Measurements from ENCODE around the gene TMEM141.
A peak's percentile ranks its signal among the peaks of the same experiment; 100 is the strongest.
"Not testable (repeated sequence)": the region's sequence is repeated elsewhere in the genome, so short reads cannot be mapped to it uniquely, and the experiment has no call there.

Gene TMEM141

DNA sequence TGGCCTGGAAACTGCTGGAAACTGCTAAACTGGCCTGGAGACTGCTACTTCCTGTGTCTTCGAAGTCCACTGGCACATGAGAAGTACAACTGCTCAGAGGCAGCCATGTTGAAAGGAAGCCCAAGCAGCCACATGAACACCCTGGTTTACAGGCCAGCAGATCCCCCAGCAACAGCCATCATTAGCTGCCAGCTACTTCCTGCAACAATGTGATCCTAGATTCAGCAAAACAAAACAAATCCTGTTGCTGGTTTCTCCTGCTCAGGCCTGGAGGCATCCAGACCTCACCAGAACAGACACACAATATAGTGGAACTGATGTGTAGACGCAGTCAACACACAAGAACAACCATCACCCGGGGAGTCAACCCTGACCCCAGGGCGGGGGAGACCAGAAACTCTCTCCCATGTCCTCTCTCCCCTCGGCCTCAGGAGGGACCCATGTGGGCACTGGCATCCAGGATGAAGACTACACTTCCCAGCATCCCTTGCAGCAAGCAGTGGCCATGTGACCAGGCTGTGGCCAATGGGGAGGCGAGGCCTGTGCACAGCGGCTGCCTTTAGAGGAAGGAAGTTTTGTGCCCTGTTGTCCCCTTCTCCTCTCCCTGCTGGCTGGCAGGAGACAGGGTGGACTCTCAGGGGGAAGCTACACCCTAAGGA, 17.6 kb upstream of the TMEM141 start:
- DNase-seq = no peak

DNA sequence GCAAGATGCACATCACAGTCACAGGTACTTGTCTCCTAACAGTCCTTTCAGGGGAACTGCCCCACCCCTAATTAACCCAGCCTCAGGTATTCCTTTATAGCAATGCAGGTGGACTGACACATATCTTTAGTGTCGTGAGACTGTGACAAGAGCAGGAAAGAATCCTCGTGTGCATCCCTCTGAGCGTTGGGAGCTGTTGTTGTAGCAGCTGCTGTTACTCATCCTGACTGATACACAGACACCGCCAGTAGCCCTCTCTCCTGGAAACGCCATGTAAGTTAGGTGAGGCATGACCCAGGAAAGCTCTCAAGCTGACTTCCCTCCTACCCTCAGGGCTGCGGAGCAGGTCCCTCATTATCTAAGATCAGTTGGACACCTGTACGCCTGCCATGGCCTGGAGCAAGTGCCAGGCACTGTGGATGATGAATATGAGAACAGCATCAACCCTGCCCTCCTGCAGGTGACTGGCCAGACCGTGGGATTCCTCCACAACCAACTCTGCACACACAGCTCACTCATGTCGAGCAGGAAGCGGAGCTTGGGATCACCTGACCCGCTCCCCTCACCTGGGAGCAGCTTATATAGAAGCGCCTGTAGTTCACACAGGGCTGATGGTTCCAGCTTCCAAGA, 16.6 kb upstream of the TMEM141 start:
- DNase-seq = no peak

DNA sequence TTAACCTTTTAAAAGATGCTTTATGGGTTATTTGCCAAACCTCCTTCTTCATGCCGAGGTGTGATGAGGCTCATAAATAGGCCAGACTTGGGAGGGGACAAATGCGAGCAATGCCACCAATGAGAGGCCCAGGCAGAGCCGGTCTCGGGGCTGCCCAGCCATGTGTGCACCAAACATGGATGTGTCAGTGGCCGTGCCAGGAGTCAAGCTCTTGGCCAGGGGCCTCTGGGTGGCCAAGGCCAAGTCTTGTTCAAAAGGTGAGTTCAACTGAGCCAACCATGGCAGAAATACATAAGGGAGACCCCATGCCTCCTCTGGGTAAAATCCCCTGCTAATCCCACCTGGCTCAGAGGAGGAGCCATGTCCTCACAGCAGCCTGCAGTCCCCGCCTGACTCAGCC, 16.0 kb upstream of the TMEM141 start:
- DNase-seq = no peak

DNA sequence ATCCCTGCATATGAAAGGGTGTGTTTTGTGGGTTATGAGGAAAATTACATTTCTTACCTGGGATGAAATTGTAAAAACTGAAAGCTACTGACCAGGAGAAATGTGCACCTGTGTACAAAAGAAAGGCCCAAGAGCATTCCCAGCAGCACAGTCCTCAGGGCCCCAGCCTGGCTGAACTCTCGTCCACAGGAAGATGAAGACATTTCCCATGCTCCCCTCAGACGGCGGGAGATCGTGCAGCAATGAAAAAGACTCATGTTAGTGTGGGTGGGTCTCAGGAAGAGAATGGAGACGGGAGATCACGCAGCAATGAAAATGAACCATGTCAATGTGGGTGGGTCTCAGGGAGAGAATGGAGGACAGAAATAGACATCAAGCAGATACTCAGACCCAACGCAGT, 14.2 kb upstream of the TMEM141 start:
- no peak for DNase-seq

DNA sequence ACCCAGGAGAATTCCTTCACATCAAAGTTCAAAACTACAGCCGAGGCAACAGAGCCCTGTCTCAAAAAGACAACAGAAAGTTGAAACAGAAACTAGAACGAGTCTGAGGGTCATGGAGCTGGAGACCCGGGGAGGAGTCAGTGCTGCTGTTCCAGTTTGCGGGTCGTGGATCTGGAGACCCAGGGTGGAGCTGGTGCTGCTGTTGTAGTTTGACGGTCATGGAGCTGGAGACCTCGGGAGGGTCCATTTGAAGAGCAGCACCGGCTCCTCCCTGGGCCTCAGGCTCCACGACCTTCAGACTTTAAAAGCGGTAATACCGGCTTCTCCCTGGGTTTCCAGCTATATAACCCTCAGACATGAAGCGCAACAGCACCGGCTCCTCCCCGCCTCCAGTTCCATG, 13.8 kb upstream of the TMEM141 start:
- DNase-seq = no peak

DNA sequence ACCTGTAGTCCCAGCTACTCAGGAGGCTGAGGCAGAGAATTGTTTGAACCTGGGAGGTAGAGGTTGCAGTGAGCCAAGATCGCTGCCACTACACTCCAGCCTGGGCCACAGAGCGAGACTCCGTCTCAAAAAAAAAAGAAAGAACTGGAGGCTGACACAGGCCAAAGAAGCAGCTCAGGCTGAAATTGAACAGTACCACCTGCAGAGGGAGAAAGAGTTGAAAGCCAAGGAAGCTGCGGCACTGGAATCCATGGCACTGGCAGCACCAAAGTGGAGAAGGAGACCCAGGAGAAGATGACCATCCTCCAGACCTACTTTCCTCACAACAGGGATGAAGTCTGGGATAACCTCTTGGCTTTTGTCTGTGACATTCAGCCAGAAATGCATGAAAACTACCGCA, 11.3 kb upstream of the TMEM141 start:
- no peak for DNase-seq

DNA sequence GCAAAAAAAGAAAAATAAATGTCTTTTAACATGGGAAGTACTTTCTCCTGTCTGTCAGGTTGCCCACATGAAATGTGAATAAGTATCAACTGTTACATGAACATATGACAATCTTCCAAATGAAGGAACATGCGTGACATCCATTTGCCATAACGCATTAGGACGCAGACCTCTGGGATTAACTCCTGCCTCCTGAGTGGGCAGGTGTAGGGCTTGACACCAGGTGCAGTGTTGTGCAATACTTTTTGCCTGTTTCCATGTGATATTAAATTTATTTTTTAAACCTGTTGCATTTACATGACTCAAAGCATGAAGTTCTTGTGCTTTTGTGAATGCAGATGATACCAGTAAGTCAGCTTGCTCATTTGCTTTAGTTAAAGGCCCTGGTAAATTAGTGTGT, 8.7 kb upstream of the TMEM141 start:
- no peak for DNase-seq

DNA sequence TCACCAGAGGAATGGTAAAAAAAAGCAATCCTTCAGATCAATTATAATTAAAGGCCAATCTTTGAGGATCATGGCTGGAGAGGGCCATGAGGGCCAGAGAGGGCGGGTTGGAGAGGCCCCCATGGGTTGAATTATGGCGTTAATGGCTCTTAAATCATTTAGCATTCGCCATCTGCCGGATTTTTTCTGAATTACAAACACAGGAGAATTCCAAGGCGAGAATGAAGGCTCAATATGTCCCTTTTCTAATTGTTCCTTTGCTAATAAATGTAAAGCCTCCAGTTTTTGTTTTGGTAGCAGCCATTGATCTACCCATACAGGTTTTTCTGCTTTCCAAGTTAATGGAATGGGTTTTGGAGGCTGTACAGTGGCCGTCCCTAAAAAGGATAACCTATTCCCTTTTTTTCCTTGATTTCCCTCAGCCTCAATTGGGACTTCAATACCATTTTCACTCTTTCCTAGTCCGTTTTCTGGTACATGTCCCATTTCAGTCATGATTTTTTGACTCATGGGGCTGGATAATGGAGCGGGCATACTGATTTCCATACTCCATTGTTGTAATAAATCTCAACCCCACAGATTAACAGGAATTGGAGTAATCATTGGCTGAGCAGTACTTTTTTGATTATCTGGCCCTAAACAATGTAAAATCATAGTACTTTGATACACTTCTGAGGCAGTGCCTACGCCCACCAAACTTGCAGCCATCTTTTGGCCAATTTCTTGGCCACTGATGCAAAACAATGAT, 6.7 kb upstream of the TMEM141 start:
- no peak for DNase-seq

DNA sequence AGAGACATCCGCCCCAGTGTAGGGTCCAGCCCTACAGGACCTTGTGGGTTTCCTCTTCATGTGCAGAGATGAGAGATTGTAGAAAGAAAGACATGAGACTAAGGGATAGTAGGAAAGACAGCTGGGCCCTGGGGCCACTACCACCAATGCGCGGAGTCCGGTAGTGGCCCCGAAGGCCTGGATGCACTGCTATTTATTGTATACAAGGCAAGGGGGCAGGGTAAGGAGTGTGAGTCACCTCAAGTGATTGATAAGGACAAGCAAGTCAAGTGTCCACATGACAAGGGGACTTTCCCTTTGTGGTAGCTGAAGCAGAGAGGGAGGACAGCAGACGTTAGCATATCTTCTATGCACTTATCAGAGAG, 6.2 kb upstream of the TMEM141 start:
- no peak for DNase-seq

DNA sequence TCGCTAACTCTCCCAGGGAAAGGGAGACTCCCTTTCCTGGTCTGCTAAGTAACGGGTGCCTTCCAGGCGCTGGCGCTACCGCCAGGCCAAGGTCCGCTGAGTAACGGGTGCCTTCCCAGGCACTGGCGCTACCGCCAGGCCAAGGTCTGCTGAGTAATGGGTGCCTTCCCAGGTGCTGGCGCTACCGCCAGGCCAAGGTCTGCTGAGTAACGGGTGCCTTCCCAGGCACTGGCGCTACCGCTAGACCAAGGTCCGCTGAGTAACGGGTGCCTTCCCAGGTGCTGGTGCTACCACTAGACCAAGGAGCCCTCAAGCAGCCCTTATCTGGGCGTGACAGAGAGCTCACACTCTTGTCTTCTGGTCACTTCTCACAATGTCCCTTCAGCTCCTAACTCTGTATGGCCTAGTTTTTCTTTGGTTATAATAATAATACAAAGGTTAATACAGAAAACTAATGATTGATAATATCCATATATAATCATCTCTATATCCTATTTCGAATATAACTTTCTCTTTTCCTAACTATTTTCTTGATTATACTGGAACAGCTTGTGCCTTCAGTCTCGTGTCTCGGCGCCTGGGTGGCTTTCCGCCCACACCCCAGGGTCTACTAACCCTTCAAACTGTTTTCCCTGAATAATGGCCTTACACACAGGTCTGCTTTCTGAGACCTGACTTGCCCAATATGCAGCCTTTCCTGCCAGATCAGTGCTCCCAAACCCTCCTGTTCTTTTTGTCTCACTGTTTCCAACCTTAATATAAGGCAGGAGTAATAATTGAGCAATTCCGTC, 5.4 kb upstream of the TMEM141 start:
- DNase-seq = not testable (repeated sequence)

DNA sequence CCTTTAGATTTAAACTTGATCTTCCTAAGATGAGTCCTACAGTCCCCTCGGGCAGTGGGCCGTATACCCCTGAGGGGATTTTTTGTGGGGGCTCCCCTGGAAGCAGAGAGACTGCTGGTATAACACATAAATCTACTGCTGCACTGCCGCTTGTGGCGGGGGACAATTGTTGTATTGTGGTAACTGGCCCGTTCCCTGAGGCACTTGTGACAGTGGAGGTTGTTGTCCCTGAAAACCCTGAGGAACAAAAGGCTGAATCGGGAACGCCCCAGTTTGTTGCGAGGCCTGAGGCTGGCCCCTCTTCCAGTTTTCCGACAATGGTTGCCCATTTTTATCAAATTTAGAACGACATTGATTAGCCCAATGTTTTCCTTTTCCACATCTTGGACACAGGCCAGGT, 4.7 kb upstream of the TMEM141 start:
- DNase-seq = no peak

DNA sequence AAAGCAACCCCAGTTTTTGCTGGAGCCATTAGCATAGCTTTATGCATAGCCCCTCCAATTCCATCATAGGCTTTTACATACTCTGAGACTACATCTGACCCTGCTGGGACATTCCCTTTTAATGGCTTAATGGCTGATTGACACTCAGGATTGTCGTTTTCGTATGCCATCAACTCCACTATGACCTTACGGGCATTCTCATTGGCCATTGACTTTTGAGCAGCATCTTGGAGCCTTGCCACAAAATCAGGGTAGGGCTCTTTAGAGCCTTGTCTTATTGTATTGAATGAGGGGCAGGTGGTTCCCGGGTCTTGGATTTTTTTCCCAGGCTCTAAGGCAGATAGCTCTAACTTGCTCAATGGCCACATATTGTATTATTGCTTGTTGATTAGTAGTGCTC, 4.2 kb upstream of the TMEM141 start:
- not testable (repeated sequence) for DNase-seq

DNA sequence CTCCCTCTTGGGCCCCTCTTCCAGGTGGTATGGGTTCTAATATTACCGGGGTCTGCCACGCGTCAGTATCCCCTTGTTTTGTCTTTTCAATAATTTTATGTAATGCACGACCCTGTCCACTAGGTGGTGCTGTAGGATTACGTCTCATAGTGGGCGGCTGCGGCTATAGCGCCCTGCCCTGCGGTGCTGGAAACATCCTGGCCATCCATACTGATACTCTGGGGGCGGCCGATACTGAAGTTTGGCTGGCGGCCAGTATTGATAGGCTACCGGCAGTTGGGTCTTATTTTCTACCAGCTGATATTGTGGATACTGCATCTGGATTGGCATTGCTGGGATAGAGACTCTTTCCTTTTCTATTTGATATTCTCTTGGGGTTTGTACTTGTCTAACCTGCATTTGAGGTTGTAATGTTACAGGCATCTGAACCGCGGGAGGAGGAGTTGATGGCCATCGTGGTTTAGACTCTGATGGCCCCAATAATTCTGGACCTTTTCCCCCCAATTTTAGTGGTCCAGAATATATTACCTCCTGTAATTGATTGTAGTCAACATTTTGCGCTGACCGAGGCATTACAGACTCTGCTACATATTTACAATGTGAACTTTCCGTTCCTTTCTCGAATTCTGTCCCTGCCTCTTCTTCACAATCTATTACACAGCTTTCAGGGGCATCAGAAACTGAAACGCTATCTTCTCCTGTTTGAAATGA, 3.3 kb upstream of the TMEM141 start:
- peak; percentile 56 for DNase-seq

DNA sequence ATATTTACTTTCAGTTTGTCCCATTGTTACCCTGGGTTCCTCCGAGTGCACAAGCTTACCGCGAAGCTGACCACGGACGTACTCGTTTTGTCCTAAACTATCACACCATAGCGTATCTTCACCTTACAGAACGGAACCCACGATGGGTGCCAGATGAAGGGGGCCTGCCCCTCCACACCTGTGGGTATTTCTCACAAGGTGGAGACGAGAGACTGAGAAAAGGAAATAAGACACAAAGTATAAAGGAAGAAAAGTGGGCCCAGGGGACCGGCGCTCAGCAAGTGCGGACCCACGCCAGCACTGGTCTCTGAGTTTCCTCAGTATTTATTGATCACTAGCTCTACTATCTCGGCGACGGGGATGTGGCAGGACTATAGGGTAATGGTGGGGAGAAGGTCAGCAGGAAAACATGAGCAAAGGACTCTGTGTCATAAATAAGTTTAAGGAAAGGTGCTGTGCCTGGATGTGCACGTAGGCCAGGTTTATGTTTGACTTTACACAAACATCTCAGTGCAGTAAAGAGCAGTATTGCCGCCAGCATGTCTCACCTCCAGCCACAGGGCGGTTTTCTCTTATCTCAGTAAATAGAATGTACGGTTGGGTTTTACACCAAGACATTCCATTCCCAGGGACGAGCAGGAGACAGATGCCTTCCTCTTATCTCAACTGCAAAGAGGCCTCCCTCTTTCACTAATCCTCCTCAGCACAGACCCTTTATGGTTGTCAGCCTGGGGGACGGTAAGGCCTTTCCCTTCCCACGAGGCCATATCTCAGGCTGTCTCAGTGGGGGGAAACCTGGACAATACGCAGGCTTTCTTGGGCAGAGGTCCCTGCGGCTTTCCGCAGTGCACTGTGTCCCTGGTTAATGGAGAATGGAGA, 2.3 kb upstream of the TMEM141 start:
- DNase-seq = not testable (repeated sequence)

DNA sequence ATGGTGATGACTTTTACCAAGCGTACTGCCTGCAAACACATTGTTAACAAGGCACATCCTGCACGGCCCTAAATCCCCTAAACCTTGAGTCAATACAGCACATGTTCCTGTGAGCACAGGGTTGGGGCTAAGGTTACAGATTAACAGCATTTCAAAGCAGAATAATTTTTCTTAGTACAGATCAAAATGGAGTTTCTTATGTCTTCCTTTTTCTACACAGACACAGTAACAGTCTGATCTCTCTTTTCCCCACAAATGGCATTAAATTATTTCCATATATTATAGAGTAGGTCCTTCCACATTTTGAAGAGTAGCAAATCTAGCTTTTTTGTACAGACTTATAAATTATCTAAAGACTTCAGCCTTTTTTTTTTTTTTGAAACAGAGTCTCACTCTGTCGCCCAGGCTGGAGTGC, 1.6 kb upstream of the TMEM141 start:
- DNase-seq = no peak

DNA sequence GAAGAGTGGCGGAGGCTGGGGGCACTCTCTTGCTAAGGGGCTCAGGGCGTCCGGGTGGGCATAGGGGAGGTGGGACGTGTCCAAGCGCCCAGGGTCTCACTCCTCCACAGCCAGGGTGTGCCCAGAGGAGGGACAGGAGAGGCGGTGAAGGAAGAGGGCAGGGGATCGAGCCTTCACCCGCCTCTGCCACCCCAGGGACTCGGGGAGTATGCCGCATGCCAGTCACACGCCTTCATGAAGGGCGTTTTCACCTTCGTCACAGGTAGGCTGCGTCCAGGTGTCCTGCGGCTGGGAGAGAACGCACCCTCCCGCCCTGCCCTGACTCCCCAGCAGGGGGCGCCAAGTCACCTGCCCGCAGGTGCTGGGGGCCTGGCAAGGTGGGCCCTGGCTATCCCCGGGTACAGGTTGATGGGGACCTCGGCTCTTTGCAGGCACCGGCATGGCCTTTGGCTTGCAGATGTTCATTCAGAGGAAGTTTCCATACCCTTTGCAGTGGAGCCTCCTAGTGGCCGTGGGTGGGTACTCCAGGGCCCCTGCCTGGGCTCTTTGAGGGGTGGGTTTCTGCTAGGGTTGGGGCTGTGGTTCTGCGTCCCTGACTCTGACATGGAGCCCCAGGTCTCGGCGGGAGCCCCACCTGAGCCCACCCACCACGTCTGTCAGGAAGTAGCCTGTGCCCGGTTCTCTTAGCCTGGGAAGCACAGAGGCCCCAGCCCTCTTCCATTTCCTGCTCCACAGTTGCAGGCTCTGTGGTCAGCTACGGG, 552 bp downstream of the TMEM141 start:
- no peak for DNase-seq

DNA sequence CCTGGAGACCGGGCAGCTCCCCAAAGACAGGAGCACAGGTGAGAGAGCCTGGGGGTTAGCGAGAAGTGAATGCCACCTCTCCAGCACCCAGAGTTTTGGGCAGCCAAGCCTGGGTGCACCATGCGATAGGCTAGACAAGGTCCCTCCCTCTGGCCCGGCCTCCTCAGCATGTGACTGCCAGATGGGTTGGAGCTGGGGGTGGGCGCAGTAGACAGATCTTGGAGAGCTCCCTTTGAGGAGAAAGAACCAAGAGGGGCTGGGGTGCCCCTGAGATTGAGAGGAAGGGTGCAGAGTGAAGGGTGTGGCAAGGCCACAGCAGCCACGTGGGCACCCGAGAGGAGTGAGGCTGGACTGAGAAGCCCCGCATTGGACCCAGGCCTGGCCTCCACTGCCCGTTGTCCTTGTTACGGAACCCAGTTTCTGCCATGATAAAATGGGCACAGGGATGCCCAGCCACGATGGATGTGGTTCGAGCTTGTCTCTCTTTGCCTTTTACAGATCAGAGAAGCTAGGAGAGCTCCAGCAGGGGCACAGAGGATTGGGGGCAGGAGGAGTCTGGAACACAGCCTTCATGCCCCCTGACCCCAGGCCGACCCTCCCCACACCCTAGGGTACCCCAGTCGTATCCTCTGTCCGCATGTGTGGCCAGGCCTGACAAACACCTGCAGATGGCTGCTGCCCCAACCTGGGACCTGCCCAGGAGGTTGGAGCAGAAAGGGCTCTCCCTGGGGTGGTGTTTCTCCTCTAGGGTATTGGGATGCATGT, 1.4 kb downstream of the TMEM141 start:
- no peak for DNase-seq

DNA sequence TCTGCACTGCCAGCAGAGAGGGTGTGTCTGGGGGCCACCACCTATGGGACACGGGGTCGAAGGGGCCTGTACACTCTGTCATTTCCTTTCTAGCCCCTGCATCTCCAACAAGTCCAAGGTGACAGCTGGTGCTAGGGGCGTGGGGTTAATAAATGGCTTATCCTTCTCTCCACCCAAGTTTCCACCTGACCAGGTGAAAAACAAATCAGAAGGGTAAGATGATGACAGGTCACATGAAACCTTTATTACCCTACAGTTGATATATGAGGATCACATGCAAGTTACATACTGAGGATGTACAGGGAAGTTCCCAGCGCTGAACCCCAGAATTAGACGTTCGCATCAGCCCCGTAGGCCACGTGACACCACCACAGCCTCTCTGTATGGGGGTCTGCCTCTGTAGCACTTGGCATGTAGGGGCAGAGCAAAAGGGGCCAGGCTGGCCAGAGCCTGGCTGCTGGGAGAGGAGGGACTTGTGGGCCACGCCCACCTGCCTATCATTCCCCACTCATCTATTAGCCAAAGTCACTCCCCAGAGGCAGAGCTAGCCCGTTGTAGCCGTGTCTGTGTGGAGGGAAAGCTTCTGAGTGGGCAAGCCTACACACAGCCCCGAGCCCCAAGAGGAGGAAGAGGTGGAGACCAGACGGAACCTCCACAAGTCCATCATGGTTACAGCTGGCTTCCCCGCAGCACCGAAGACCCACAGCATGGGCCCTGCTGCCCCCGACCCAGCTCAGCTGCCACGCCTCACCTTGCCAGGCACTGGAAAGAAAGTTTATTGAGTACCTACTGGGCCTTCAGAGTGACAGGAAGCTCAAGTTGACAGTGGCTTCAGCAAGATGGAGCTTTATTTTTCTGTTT, 2.2 kb downstream of the TMEM141 start:
- no peak for DNase-seq

Measured in fibroblast of skin of abdomen (primary cell).